ENCODE measurements around the gene GXYLT1. TPM values are rescaled to one million over a fixed set of nuclear protein-coding genes. Genes with fewer than 3 reads are reported as not detected.
A peak's percentile ranks its signal among the peaks of the same experiment; 100 is the strongest.
"Not testable (repeated sequence)": the region's sequence is repeated elsewhere in the genome, so short reads cannot be mapped to it uniquely, and the experiment has no call there.

The GXYLT1 gene
- total RNA-seq, 1 experiment from 2014 or later = 8.3 TPM

DNA sequence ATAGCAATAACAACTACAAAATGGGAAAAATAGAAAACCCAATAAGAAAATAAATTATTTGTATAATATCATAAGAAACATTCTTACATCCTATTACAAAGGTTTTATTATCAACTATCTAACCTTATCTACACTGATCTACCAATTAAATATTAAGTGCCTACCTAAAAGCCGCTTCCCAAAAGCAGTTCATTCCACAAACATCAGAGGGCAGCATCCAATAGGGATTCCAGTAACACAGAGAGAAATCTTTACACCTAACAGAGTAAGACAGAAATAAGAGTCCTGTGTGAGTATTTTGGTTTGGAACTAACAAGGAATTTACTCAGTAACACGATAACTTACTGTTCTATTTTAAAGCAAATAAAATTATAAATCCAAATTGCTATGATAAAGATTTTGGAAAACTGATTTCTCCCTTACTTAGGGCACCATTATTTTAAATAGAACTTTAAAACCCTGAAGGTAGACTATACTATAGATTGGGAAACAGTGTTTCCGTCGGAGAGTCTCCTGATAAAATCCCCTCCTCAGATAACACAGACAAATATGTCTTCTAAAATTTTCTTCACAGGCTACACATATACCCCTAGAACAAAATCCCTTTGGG is 15.0 kb downstream of the GXYLT1 start:
- peak; percentile 34 for DNase-seq
- Histone ChIP-seq H3K4me3 (ENCODE audit: insufficient read depth, low read depth, low read length) (no peak overlapping the region), H3K27me3 (ENCODE audit: control insufficient read depth, insufficient read depth, low read length) (no peaks in the 10 kb centered on the region), H3K36me3 (replicated peaks; ENCODE audit: control insufficient read depth, insufficient read depth, low read length) (no peaks in the 10 kb centered on the region)

DNA sequence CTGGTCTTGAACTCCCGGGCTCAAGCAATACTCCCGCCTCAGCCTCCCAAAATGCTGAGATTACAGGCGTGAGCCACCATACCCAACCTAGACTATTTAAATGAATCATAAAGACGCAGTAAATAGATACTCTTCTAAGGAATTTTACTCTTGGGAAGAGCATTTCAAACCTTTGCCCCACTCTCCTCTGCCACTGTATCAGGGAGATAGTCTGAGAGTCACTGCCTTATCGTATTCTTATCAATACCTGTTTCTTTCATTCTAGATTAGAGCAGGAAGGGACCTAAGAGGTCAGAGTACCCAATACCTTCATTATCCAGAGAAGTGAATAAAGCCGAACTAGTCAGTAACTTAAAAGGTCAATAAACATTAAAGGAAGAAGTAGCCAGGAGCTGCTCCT is 15.8 kb downstream of the GXYLT1 start:
- H3K27me3 ChIP-seq (ENCODE audit: control insufficient read depth, insufficient read depth, low read length) = no peaks in the 10 kb centered on the region
- H3K4me3 ChIP-seq (ENCODE audit: insufficient read depth, low read depth, low read length) = no peak overlapping the region
- no peaks in the 10 kb centered on the region for H3K36me3 ChIP-seq (replicated peaks; ENCODE audit: control insufficient read depth, insufficient read depth, low read length)
- DNase-seq = no peak

DNA sequence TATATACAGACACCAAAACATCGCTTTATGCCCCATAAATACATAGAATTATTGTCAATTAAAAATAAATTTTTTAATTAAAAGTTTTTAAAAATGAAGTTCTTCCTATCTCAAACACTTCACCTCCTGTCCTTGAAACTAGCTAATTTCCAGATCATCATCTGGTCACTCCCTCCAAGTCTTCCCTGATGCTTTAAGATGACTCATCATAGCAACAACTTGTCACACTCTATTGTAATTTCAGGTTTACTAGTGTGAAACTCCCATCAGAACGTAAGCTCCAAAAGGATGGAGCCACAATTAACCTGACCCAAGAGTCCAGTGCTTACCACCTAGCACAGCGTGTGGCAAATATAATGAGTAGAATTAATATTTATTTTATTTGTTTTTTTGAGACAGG is 16.3 kb downstream of the GXYLT1 start:
- DNase-seq = no peak
- Histone ChIP-seq H3K36me3 (replicated peaks; ENCODE audit: control insufficient read depth, insufficient read depth, low read length) (no peaks in the 10 kb centered on the region), H3K27me3 (ENCODE audit: control insufficient read depth, insufficient read depth, low read length) (no peaks in the 10 kb centered on the region), H3K4me3 (ENCODE audit: insufficient read depth, low read depth, low read length) (no peak overlapping the region)

DNA sequence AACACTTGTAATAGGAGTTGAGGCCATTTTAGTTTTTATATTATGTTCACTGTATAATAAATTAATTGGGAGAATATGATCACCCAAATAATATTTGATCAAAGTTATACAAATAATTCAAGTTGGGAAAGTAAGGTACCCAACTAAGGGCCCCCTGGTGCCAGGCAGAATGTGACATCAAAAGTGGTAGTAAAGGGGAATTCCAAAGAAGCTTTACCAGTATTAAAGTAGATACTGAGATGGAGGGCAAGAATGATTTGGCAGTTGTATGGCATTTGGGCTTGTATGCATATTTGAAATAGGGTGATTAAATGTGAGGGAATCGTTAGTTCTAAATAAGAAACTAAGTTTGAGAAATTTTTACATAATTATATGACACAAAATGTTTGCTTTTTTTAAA is 17.7 kb downstream of the GXYLT1 start:
- no peaks in the 10 kb centered on the region for H3K27me3 ChIP-seq (ENCODE audit: control insufficient read depth, insufficient read depth, low read length)
- no peak for DNase-seq
- H3K36me3 ChIP-seq (replicated peaks; ENCODE audit: control insufficient read depth, insufficient read depth, low read length) = no peaks in the 10 kb centered on the region
- no peak overlapping the region for H3K4me3 ChIP-seq (ENCODE audit: insufficient read depth, low read depth, low read length)

DNA sequence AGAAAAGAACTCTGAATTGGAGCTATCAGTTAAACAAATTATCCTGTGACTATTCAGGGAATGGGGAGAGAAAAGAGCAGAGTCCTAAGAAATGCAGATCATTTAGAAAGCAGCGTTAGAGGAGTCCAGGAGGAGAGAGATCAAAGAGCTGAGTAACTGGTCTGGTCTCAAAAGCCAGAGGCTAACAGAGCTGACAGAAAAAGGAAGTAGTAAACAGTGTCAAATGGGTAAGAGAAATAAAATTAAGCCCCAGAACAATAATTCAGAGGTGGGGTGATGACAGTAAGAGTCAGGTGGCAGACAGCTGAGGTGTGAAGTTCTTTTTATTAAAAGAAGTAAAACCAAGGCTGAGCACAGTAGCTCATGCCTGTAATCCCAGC is 19.3 kb downstream of the GXYLT1 start:
- no peaks in the 10 kb centered on the region for H3K27me3 ChIP-seq (ENCODE audit: control insufficient read depth, insufficient read depth, low read length)
- no peak overlapping the region for H3K4me3 ChIP-seq (ENCODE audit: insufficient read depth, low read depth, low read length)
- peak; percentile 7 for DNase-seq
- no peaks in the 10 kb centered on the region for H3K36me3 ChIP-seq (replicated peaks; ENCODE audit: control insufficient read depth, insufficient read depth, low read length)

DNA sequence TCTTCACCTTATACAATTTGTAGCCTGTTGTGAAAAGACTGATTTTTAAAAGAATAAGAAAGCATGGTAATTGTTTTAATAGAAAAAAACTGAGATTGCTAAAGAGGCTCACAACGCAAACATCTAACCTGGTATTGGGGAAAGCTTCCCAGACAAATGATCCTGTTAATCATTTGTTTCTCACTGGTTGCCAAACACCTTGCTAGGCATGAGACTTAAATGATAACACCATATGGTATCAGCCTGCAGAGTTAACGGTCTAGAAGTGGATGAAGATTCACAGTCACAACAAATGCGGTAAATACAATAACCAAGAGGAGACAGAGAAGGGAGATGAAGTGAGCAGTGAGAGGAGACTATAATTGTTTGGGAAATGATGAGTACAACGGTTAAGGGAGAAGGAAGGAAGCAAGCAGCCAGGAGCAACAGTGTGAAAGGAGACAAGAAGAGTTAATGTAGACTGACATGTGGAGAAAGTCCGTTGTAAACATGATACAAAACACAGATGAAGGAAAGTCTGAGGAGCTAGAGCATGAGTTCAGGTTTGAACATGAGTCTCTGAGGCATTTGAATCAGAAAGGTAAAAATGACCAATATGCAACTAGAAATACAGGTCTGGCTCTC is 19.8 kb downstream of the GXYLT1 start:
- Histone ChIP-seq H3K4me3 (ENCODE audit: insufficient read depth, low read depth, low read length) (no peak overlapping the region), H3K27me3 (ENCODE audit: control insufficient read depth, insufficient read depth, low read length) (no peaks in the 10 kb centered on the region), H3K36me3 (replicated peaks; ENCODE audit: control insufficient read depth, insufficient read depth, low read length) (no peaks in the 10 kb centered on the region)
- DNase-seq = no peak

DNA sequence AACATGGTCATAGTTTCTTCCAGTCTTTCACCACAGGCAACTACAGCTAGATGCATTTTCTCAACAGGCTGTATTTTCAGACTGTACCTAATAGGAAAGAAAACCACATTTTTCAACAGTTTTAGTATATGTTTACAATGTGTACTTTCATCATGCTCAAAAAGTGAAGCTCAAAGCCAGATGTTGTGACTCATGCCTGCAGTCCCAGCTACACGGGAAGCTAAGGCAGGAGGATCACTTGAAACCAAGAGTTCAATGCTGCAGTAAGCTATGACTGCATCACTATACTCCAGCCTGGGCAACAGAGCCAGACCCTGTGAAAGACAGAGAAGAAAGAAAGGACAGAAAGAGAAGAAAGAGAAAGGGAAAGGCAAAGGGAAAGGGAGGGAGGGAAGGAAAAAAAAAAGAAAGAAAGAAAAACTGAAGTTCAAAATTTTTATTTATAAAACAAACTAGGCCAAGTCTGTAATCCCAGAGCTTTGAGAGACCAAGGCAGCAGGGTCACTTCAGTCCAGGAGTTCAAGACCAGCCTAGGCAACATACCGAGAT is 25.5 kb downstream of the GXYLT1 start:
- Histone ChIP-seq H3K27me3 (ENCODE audit: control insufficient read depth, insufficient read depth, low read length) (no peaks in the 10 kb centered on the region), H3K4me3 (ENCODE audit: insufficient read depth, low read depth, low read length) (no peak overlapping the region), H3K36me3 (replicated peaks; ENCODE audit: control insufficient read depth, insufficient read depth, low read length) (no peaks in the 10 kb centered on the region)
- no peak for DNase-seq

DNA sequence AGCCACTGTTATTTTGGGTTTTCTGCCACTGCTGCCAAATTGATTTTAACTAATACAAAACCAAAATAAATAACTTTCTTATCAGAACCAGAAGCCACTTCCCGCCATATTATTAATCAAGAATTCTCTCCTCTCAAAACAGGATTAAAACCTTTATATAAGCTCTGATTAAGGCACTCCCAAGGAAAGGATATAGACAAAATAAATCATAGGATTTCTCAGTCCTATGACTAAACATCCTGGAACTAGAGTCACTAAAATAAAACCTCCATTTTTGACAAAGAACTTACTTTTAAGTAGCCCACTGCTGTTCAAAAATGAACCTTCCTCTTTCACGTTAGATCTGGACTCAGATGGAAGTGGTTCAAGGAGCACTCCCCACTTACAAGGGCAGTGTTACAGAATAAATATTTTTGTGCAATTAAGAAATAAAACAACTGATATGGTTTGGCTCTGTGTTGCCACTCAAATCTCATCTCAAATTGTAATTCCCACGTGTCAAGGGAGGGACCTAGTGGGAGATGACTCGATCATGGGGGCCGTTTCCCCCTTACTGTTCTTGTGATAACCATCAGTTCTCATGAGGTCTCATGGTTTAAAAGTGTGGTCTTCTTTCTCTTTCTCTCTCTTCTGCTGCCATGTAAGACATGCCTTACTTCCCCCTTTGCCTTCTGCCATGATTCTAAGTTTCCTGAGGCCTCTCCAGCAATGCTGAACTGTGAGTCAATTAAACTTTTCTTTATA is 26.4 kb downstream of the GXYLT1 start:
- DNase-seq = no peak
- Histone ChIP-seq H3K27me3 (ENCODE audit: control insufficient read depth, insufficient read depth, low read length) (no peaks in the 10 kb centered on the region), H3K4me3 (ENCODE audit: insufficient read depth, low read depth, low read length) (no peak overlapping the region), H3K36me3 (replicated peaks; ENCODE audit: control insufficient read depth, insufficient read depth, low read length) (no peaks in the 10 kb centered on the region)

DNA sequence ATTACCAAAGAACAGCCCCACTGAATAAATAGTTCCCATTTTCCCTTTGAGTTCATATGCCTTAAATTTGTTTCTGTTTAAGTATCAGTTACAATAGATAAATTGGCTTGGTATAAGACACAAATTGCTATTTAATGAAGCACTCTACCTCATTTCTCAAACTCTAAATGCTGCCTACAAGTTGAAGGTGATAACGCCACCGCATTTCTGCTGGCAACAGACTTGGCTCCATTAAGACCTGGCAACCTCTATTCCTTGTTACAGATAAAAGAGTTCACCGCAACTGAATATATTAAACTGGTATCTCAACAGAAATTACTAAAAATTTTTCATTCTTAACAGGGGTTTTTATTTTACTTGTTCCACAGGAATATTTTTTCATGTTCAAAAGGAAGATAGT is 35.6 kb downstream of the GXYLT1 start:
- Histone ChIP-seq H3K27me3 (ENCODE audit: control insufficient read depth, insufficient read depth, low read length) (no peaks in the 10 kb centered on the region), H3K4me3 (ENCODE audit: insufficient read depth, low read depth, low read length) (no peak overlapping the region), H3K36me3 (replicated peaks; ENCODE audit: control insufficient read depth, insufficient read depth, low read length) (no peaks in the 10 kb centered on the region)
- DNase-seq = no peak

DNA sequence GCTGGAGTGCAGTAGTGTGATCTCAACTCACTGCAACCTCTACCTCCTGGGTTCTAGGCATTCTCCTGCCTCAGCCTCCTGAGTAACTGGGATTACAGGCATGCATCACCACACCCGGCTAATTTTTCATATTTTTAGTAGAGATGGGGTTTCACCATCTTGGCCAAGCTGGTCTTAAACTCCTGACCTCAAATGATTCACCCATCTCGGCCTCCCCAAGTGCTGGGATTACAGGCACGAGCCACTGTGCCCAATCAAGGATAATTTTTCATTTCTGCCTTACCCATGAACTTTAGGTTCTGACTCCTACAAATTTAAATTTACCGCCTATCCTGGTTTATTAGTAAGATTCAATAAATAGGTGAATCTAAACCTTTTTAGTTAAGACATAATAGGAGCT is 37.9 kb downstream of the GXYLT1 start:
- H3K27me3 ChIP-seq (ENCODE audit: control insufficient read depth, insufficient read depth, low read length); DNase-seq; H3K4me3 ChIP-seq (ENCODE audit: insufficient read depth, low read depth, low read length); H3K36me3 ChIP-seq (replicated peaks; ENCODE audit: control insufficient read depth, insufficient read depth, low read length): not testable (repeated sequence)

DNA sequence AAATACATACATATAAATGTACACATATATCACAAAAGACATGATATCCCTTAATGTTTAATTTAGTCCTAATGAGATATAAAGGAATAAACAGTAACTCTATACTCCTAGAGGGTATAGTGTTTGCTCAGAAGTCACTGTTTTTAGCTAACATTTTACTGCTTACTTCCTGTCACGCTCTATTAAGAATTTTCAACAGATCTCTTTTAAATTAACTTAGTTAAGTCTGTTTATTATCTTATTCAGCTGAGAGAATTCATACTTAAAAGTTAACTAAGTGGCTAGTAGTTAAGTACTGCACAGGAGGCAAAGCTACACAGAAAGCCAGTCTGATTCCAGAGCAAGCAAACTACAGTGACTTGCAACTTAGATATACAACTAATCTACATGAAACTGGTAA is 39.9 kb downstream of the GXYLT1 start:
- no peak overlapping the region for H3K4me3 ChIP-seq (ENCODE audit: insufficient read depth, low read depth, low read length)
- no peaks in the 10 kb centered on the region for H3K27me3 ChIP-seq (ENCODE audit: control insufficient read depth, insufficient read depth, low read length)
- no peak for DNase-seq
- H3K36me3 ChIP-seq (replicated peaks; ENCODE audit: control insufficient read depth, insufficient read depth, low read length) = no peaks in the 10 kb centered on the region

DNA sequence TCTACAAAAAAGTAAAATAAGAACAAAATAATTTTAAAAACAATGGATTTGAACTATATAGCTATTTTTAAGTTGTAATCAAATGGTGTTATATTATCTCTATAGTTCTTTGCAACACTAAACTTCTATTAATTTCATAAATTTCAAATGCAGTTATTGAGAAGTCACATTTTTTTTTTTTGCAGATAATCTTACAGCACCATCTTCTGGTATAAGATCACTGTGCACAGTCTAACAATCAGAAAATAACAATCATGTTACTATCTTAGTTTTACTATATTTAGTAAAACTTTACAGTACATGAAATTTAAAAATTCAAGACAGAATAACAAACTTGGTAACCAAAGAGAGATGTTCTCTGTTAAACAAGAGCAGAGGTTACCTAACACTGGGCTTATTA is 40.6 kb downstream of the GXYLT1 start:
- Histone ChIP-seq H3K4me3 (ENCODE audit: insufficient read depth, low read depth, low read length) (no peak overlapping the region), H3K36me3 (replicated peaks; ENCODE audit: control insufficient read depth, insufficient read depth, low read length) (no peaks in the 10 kb centered on the region), H3K27me3 (ENCODE audit: control insufficient read depth, insufficient read depth, low read length) (no peaks in the 10 kb centered on the region)
- no peak for DNase-seq

DNA sequence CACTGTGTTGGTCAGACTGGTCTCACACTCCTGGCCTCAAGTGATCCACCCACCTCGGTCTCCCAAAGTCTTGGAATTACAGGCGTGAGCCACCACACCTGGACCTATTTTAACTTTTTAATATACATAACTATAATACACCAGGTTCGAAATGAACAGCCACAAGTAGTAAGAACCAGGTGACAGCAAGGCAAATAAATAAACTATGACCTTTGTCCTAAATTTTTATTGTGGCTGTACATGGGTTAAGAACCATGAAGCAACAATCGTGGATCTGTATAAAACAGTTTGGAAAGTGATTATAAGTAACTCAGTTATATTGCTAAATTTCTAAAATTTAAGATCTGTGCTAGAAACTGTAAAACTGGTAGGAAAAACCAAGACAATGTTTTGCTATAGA is 41.5 kb downstream of the GXYLT1 start:
- H3K36me3 ChIP-seq (replicated peaks; ENCODE audit: control insufficient read depth, insufficient read depth, low read length) = no peaks in the 10 kb centered on the region
- H3K27me3 ChIP-seq (ENCODE audit: control insufficient read depth, insufficient read depth, low read length) = no peaks in the 10 kb centered on the region
- DNase-seq = no peak
- no peak overlapping the region for H3K4me3 ChIP-seq (ENCODE audit: insufficient read depth, low read depth, low read length)

DNA sequence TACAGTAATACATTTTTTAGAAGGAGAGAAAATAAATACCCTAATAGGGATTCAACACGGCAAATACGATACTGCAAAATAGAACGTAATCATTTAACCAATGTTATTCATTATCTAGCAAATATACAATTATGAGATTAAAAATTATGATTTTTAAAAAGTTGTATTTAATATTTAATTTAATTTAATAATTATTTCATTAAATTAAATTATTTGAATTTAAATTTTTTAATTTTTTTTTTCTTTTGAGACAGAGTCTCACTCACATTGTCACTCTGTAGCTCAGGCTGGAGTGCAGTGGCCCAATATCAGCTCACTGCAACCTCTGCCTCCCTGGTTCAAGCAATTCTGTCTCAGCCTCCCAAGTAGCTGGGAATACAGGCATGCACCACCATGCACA is 42.0 kb downstream of the GXYLT1 start:
- no peaks in the 10 kb centered on the region for H3K27me3 ChIP-seq (ENCODE audit: control insufficient read depth, insufficient read depth, low read length)
- H3K36me3 ChIP-seq (replicated peaks; ENCODE audit: control insufficient read depth, insufficient read depth, low read length) = no peaks in the 10 kb centered on the region
- no peak overlapping the region for H3K4me3 ChIP-seq (ENCODE audit: insufficient read depth, low read depth, low read length)
- no peak for DNase-seq

DNA sequence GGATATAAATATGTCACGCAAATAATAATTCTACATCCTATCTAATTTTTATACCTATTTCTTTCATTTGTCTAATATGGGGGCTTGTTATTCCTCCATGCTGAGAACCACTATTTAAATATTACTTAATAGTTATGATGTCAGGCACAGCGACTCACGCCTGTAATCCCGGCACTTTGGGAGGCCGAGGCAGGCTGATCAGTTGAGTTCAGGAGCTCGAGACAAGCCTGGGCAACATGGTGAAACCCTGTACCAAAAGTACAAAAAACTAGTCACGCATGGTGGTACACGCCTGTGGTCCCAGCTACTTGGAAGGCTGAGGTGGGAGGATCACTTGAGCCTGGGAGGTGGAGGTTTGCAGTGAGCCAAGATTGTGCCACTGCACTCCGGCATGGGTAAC is 45.2 kb downstream of the GXYLT1 start:
- no peak for DNase-seq
- Histone ChIP-seq H3K36me3 (replicated peaks; ENCODE audit: control insufficient read depth, insufficient read depth, low read length) (no peaks in the 10 kb centered on the region), H3K4me3 (ENCODE audit: insufficient read depth, low read depth, low read length) (no peak overlapping the region), H3K27me3 (ENCODE audit: control insufficient read depth, insufficient read depth, low read length) (no peaks in the 10 kb centered on the region)
